Mesendoderm (in vitro differentiated cells): Measurements from ENCODE around the gene AHCYL2.

Experiments
- DNase-seq: peaks from one replicate; pipeline ENCODE4 v3.0.0; 2013
- H2AK5ac ChIP-seq: 2 replicates; pipeline ENCODE4 v1.6.1; 2013; ENCODE audit warnings: low read length, inconsistent platforms
- H2BK120ac ChIP-seq: 2 replicates; pipeline ENCODE4 v1.6.1; 2013; ENCODE audit warnings: low read depth, mild to moderate bottlenecking, low read length, moderate library complexity, mixed read lengths
- H2BK15ac ChIP-seq: replicated peaks from 2 replicates; pipeline ENCODE4 v1.6.1; 2013; ENCODE audit warnings: low read depth, mild to moderate bottlenecking, moderate library complexity
- H2BK5ac ChIP-seq: 2 replicates; pipeline ENCODE4 v1.6.1; 2013; ENCODE audit warnings: low read length, inconsistent platforms
- H3K18ac ChIP-seq: 2 replicates; pipeline ENCODE4 v1.6.1; 2013; ENCODE audit warnings: mild to moderate bottlenecking, low read length, mixed read lengths
- H3K23ac ChIP-seq: one replicate; pipeline ENCODE4 v1.6.1; 2013; ENCODE audit warnings: low read length
- H3K27ac ChIP-seq: 2 replicates; pipeline ENCODE4 v1.5.1; 2013; ENCODE audit warnings: low read depth, mild to moderate bottlenecking, inconsistent platforms, low read length, moderate library complexity
- H3K27me3 ChIP-seq: 2 replicates; pipeline ENCODE4 v1.6.1; 2013; ENCODE audit warnings: low read length, control low read depth, mild to moderate bottlenecking, inconsistent platforms; ENCODE audit not compliant: insufficient read depth, poor library complexity
- H3K36me3 ChIP-seq: 2 replicates; pipeline ENCODE4 v1.6.1; 2013; ENCODE audit warnings: low read length, inconsistent platforms; ENCODE audit not compliant: control insufficient read depth, insufficient read depth
- H3K4ac ChIP-seq: one replicate; pipeline ENCODE4 v1.6.1; 2013; ENCODE audit warnings: low read depth, mild to moderate bottlenecking, low read length, moderate library complexity
- H3K4me1 ChIP-seq: 2 replicates; pipeline ENCODE4 v1.6.1; 2013; ENCODE audit warnings: low read depth, low read length, inconsistent platforms; ENCODE audit not compliant: control insufficient read depth
- H3K4me2 ChIP-seq: 2 replicates; pipeline ENCODE4 v1.6.1; 2013; ENCODE audit warnings: low read length
- H3K4me3 ChIP-seq: 2 replicates; pipeline ENCODE4 v1.5.1; 2013; ENCODE audit warnings: mild to moderate bottlenecking, low read length
- H3K56ac ChIP-seq: one replicate; pipeline ENCODE4 v1.6.1; 2013; ENCODE audit warnings: low read length
- H3K79me1 ChIP-seq: 2 replicates; pipeline ENCODE4 v1.6.1; 2013; ENCODE audit warnings: low read length, inconsistent platforms
- H3K79me2 ChIP-seq: 2 replicates; pipeline ENCODE4 v1.6.1; 2013; ENCODE audit warnings: mild to moderate bottlenecking, low read length; ENCODE audit not compliant: control insufficient read depth, insufficient read depth
- H3K9ac ChIP-seq: 2 replicates; pipeline ENCODE4 v1.6.1; 2013; ENCODE audit warnings: low read length, inconsistent platforms
- H4K5ac ChIP-seq: one replicate; pipeline ENCODE4 v1.6.1; 2013; ENCODE audit warnings: low read length
- H4K8ac ChIP-seq: one replicate; pipeline ENCODE4 v1.6.1; 2013; ENCODE audit warnings: low read depth, mild to moderate bottlenecking, control low read depth, low read length, moderate library complexity
- WGBS: extraction: QIAGEN DNeasy Blood & Tissue Kit; methylation state at CpG from one replicate; pipeline ENCODE4 v1.1.7; 2013; ENCODE audit warnings: low lambda C conversion rate, missing lambda C conversion rate; ENCODE audit not compliant: insufficient coverage; ENCODE audit errors: extremely low coverage; 5-methylcytosine and 5-hydroxymethylcytosine counted together

The AHCYL2 gene

DNA sequence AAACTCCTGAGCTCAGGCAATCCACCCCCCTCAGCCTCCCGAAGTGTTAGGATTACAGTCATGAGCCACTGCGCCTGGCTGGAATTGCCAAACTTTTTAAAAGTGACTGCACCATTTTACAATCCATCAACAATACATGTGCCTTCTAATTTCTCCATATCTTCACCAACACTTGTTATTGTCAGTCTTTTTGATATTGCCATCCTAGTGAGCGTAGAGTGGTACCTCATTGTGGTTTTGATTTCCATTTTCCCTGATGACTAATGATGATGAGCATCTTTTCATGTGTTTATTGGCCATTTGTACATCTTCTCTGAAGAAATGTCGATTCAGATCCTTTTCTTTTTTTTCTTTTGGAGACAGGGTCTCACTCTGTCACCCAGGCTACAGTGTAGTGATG, 187.7 kb downstream of the AHCYL2 start:
- H2AK5ac ChIP-seq, result no peak overlapping the region
- H3K27ac ChIP-seq, result no peak overlapping the region
- no peaks in the 10 kb centered on the region for H3K36me3 ChIP-seq
- no peak for DNase-seq
- H4K8ac ChIP-seq, result no peak overlapping the region
- H2BK15ac ChIP-seq, result no peak overlapping the region
- H3K27me3 ChIP-seq, result no peaks in the 10 kb centered on the region
- no CpG with 5 or more reads among the region's 4 CpGs for WGBS
- no peaks in the 10 kb centered on the region for H3K79me1 ChIP-seq
- no peak overlapping the region for H3K18ac ChIP-seq
- H3K4me2 ChIP-seq, result no peak overlapping the region
- no peak overlapping the region for H3K4ac ChIP-seq
- no peak overlapping the region for H3K56ac ChIP-seq
- no peaks in the 10 kb centered on the region for H3K79me2 ChIP-seq
- no peak overlapping the region for H3K4me3 ChIP-seq
- H2BK120ac ChIP-seq, result no peak overlapping the region
- no peak overlapping the region for H2BK5ac ChIP-seq
- no peaks in the 10 kb centered on the region for H3K4me1 ChIP-seq
- H3K9ac ChIP-seq, result no peak overlapping the region
- H3K23ac ChIP-seq, result no peak overlapping the region
- no peak overlapping the region for H4K5ac ChIP-seq

DNA sequence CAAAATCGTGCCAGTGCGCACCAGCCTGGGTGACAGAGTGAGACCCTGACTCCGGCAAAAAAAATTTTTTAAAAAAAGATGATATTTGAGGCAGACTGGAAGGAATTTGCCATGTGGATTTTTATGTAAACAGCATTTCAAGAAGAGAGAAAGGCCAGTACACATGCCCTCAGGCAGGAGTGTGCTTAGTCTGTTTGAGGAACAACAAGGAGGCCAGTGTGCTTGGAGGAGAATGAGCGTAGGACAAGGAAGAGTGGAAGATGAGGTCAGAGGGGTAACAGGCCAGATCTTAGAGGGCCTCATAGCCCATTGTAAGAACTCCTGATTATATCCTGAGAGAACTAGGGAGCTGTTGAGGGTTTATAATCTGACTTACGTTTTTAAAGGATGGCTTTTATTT, 192.2 kb downstream of the AHCYL2 start:
- Histone ChIP-seq H3K4me2 (no peak overlapping the region), H3K23ac (no peak overlapping the region), H2BK120ac (no peak overlapping the region), H3K4ac (no peak overlapping the region), H3K9ac (no peak overlapping the region), H2AK5ac (no peak overlapping the region), H3K56ac (no peak overlapping the region), H4K8ac (no peak overlapping the region), H2BK5ac (no peak overlapping the region), H3K27me3 (no peaks in the 10 kb centered on the region), H4K5ac (no peak overlapping the region), H3K79me2 (no peaks in the 10 kb centered on the region), H2BK15ac (no peak overlapping the region), H3K27ac (no peak overlapping the region), H3K4me1 (no peaks in the 10 kb centered on the region), H3K36me3 (no peaks in the 10 kb centered on the region), H3K18ac (no peak overlapping the region), H3K4me3 (no peak overlapping the region), H3K79me1 (no peaks in the 10 kb centered on the region)
- WGBS, result no CpG with 5 or more reads among the region's 5 CpGs
- DNase-seq, result no peak

GRCh38 chr7:129421717-129422250, 197.0 kb downstream of the AHCYL2 start:
- H2AK5ac ChIP-seq, result no peak overlapping the region
- H3K36me3 ChIP-seq, result no peaks in the 10 kb centered on the region
- no peak overlapping the region for H3K4me2 ChIP-seq
- no peak overlapping the region for H4K5ac ChIP-seq
- DNase-seq, result no peak
- no peaks in the 10 kb centered on the region for H3K4me1 ChIP-seq
- H3K27me3 ChIP-seq, result no peaks in the 10 kb centered on the region
- H2BK120ac ChIP-seq, result no peak overlapping the region
- no peak overlapping the region for H3K18ac ChIP-seq
- H2BK15ac ChIP-seq, result no peak overlapping the region
- H3K23ac ChIP-seq, result no peak overlapping the region
- no peak overlapping the region for H3K9ac ChIP-seq
- no peaks in the 10 kb centered on the region for H3K79me2 ChIP-seq
- no peak overlapping the region for H3K4me3 ChIP-seq
- H2BK5ac ChIP-seq, result no peak overlapping the region
- H4K8ac ChIP-seq, result no peak overlapping the region
- no peak overlapping the region for H3K27ac ChIP-seq
- H3K4ac ChIP-seq, result no peak overlapping the region
- H3K56ac ChIP-seq, result no peak overlapping the region
- no peaks in the 10 kb centered on the region for H3K79me1 ChIP-seq
- no CpG with 5 or more reads among the region's 2 CpGs for WGBS

DNA sequence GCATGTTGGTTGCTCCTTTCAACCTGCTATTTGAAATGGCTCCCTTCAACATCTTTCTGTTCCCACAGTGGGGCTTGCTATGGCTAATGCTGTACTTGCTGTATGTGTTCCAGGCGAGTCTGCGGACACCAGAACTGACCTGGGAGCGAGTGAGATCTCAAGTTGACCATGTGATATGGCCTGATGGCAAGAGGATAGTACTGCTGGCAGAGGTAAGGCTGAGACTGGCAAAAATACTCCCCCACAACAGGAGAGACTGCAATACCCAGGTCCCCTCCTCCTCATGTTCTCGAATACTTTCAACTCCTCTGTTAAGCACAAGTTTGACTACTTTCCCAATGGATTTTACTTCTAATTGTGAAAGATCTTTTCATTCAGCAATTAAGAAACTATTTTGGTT, 197.9 kb downstream of the AHCYL2 start:
- no peak overlapping the region for H3K4me3 ChIP-seq
- no peak overlapping the region for H4K8ac ChIP-seq
- no peak overlapping the region for H3K4me2 ChIP-seq
- DNase-seq, result no peak
- H3K36me3 ChIP-seq, result no peaks in the 10 kb centered on the region
- H3K27me3 ChIP-seq, result no peaks in the 10 kb centered on the region
- H3K23ac ChIP-seq, result no peak overlapping the region
- no peak overlapping the region for H3K4ac ChIP-seq
- H3K56ac ChIP-seq, result no peak overlapping the region
- H2BK120ac ChIP-seq, result no peak overlapping the region
- no peak overlapping the region for H2AK5ac ChIP-seq
- no peak overlapping the region for H4K5ac ChIP-seq
- H2BK5ac ChIP-seq, result no peak overlapping the region
- H3K18ac ChIP-seq, result no peak overlapping the region
- H3K79me2 ChIP-seq, result no peaks in the 10 kb centered on the region
- WGBS, result no CpG with 5 or more reads among the region's 4 CpGs
- no peak overlapping the region for H3K9ac ChIP-seq
- H3K79me1 ChIP-seq, result no peaks in the 10 kb centered on the region
- no peak overlapping the region for H2BK15ac ChIP-seq
- no peaks in the 10 kb centered on the region for H3K4me1 ChIP-seq
- no peak overlapping the region for H3K27ac ChIP-seq

GRCh38 chr7:129423700-129424410, 199.0 kb downstream of the AHCYL2 start:
- Histone ChIP-seq H3K79me1 (no peaks in the 10 kb centered on the region), H3K18ac (no peak overlapping the region), H3K79me2 (no peaks in the 10 kb centered on the region), H2BK15ac (no peak overlapping the region), H3K4me3 (no peak overlapping the region), H3K4me1 (no peaks in the 10 kb centered on the region), H3K27ac (no peak overlapping the region), H3K4me2 (no peak overlapping the region), H4K5ac (no peak overlapping the region), H3K23ac (no peak overlapping the region), H2AK5ac (no peak overlapping the region), H3K27me3 (no peaks in the 10 kb centered on the region), H2BK120ac (no peak overlapping the region), H2BK5ac (no peak overlapping the region), H3K4ac (no peak overlapping the region), H3K56ac (no peak overlapping the region), H4K8ac (no peak overlapping the region), H3K9ac (no peak overlapping the region), H3K36me3 (no peaks in the 10 kb centered on the region)
- WGBS, result no CpG with 5 or more reads among the region's 2 CpGs
- DNase-seq, result no peak

- no peak overlapping the region for H4K8ac ChIP-seq
Measured at GRCh38 chr7:129426482-129426881, 201.7 kb downstream of the AHCYL2 start.

More at GRCh38 chr7:129426482-129426881, 201.7 kb downstream of the AHCYL2 start:
- Histone ChIP-seq H3K79me2 (no peaks in the 10 kb centered on the region), H3K23ac (no peak overlapping the region), H3K27ac (no peak overlapping the region), H3K4me1 (no peaks in the 10 kb centered on the region), H3K36me3 (no peaks in the 10 kb centered on the region), H2BK15ac (no peak overlapping the region), H3K4ac (no peak overlapping the region), H2AK5ac (no peak overlapping the region), H3K9ac (no peak overlapping the region), H3K4me2 (no peak overlapping the region), H2BK120ac (no peak overlapping the region), H3K79me1 (no peaks in the 10 kb centered on the region), H3K4me3 (no peak overlapping the region), H2BK5ac (no peak overlapping the region), H3K56ac (no peak overlapping the region), H3K18ac (no peak overlapping the region), H4K5ac (no peak overlapping the region), H3K27me3 (no peaks in the 10 kb centered on the region)
- no peak for DNase-seq
